Upper lobe of right lung (tissue), 1 donor: ENCODE results near the gene HDAC4. TPM values are rescaled to one million over a fixed set of nuclear protein-coding genes. Genes with fewer than 3 reads are reported as not detected.

Experiments used
- ATAC-seq: fragments of 200-7000 bp; cut with Tn5 transposase; one replicate; pipeline ENCODE4 v1.9.1; 2020; ENCODE audit warnings: mild to moderate bottlenecking, moderate library complexity
- DNase-seq: peaks from one replicate; pipeline ENCODE4 v3.0.0-alpha.2; 2020
- H3K27ac ChIP-seq: fragments of 200-600 bp; one replicate; pipeline ENCODE4 v1.8.0; 2022
- H3K27me3 ChIP-seq: fragments of 200-600 bp; one replicate; pipeline ENCODE4 v1.8.0; 2022; ENCODE audit warnings: mild to moderate bottlenecking
- H3K36me3 ChIP-seq: fragments of 200-600 bp; one replicate; pipeline ENCODE4 v1.8.0; 2022
- H3K4me1 ChIP-seq: fragments of 200-600 bp; one replicate; pipeline ENCODE4 v1.8.0; 2022
- H3K4me3 ChIP-seq: fragments of 200-600 bp; one replicate; pipeline ENCODE4 v1.8.0; 2022; ENCODE audit warnings: mild to moderate bottlenecking
- H3K9me3 ChIP-seq: fragments of 200-600 bp; one replicate; pipeline ENCODE4 v1.8.0; 2022
- CTCF ChIP-seq: fragments of 200-600 bp; IDR thresholded peaks from one replicate; pipeline ENCODE4 v1.8.0; 2022; ENCODE audit warnings: antibody characterized with exemption
- intact Hi-C: fragments of 100-400 bp; cut with DNase I; formaldehyde crosslinking; loops from one replicate; pipeline ENCODE4 v1.11.0; 2022
- total RNA-seq: library from RNA; stranded (reverse); fragmentation: NEBNext Ultra II Directional; extraction: Animal tissue kit (Norgen Biotek cat#: 25700); gene quantifications from one replicate; pipeline ENCODE4 v1.2.1, GENCODE V29; 2021
- donor health status: DM: no; HTN: yes; CAD: no; lungs with severe emphysema.

Gene HDAC4
- total RNA-seq, 1 donor from 2014 or later: 44.1 TPM

GRCh38 chr2:239106966-239107365 lies 293.9 kb downstream of the HDAC4 start:
- no peaks in the 10 kb centered on the region for H3K27me3 ChIP-seq
- peaks cover 84% of the 10 kb centered on the region for H3K36me3 ChIP-seq
- no peak for DNase-seq
- ATAC-seq: no peak
- no peak overlapping the region for H3K27ac ChIP-seq
- H3K4me1 ChIP-seq: no peaks in the 10 kb centered on the region
- no peak overlapping the region for H3K4me3 ChIP-seq
- no peak for TF ChIP-seq CTCF
- intact Hi-C loops: no loop called here
- no peaks in the 10 kb centered on the region for H3K9me3 ChIP-seq

- DNase-seq: no peak
- Histone ChIP-seq H3K9me3 (no peaks in the 10 kb centered on the region), H3K36me3 (peaks cover 86% of the 10 kb centered on the region), H3K27ac (no peak overlapping the region), H3K27me3 (no peaks in the 10 kb centered on the region), H3K4me3 (no peak overlapping the region), H3K4me1 (no peaks in the 10 kb centered on the region)
- peak; percentile 26 for TF ChIP-seq CTCF
- ATAC-seq: peak; percentile 7
- intact Hi-C loops: no loop called here
Observed at GRCh38 chr2:239106314-239106908, 294.4 kb downstream of the HDAC4 start.

GRCh38 chr2:239105234-239105633 lies 295.6 kb downstream of the HDAC4 start:
- DNase-seq (no peak), ATAC-seq (no peak)
- no peak overlapping the region for H3K27ac ChIP-seq
- H3K36me3 ChIP-seq: peaks cover 85% of the 10 kb centered on the region
- no peaks in the 10 kb centered on the region for H3K4me1 ChIP-seq
- no peaks in the 10 kb centered on the region for H3K27me3 ChIP-seq
- H3K4me3 ChIP-seq: no peak overlapping the region
- intact Hi-C loops: no loop called here
- H3K9me3 ChIP-seq: no peaks in the 10 kb centered on the region
- TF ChIP-seq CTCF: no peak

- ATAC-seq (no peak), DNase-seq (no peak)
- Histone ChIP-seq H3K36me3 (peaks cover 85% of the 10 kb centered on the region), H3K4me3 (no peak overlapping the region), H3K27ac (no peak overlapping the region), H3K9me3 (no peaks in the 10 kb centered on the region), H3K27me3 (no peaks in the 10 kb centered on the region), H3K4me1 (no peaks in the 10 kb centered on the region)
- intact Hi-C loops: no loop called here
- no peak for TF ChIP-seq CTCF
Observed at GRCh38 chr2:239104800-239105199, 296.0 kb downstream of the HDAC4 start.

- DNase-seq: no peak
- TF ChIP-seq CTCF: no peak
- no peaks in the 10 kb centered on the region for H3K9me3 ChIP-seq
- H3K36me3 ChIP-seq: peaks cover 86% of the 10 kb centered on the region
- no peak overlapping the region for H3K4me3 ChIP-seq
- ATAC-seq: no peak
- no peaks in the 10 kb centered on the region for H3K27me3 ChIP-seq
- no peak overlapping the region for H3K27ac ChIP-seq
- intact Hi-C loops: no loop called here
- no peaks in the 10 kb centered on the region for H3K4me1 ChIP-seq
Observed at GRCh38 chr2:239103125-239104098, 297.4 kb downstream of the HDAC4 start.
